Trophoblast cell (in vitro differentiated cells and primary cell): Measurements from ENCODE around the gene SEPHS2.

Source experiments
- DNase-seq, 2 donors: peaks; one replicate each; pipeline ENCODE4 v3.0.0-alpha.2; 2016
- H2AFZ ChIP-seq: 2 replicates; pipeline ENCODE4 v1.6.1; 2013; ENCODE audit warnings: low read length, moderate library complexity, mild to moderate bottlenecking; ENCODE audit not compliant: insufficient read depth, poor library complexity
- H2AK5ac ChIP-seq: 2 replicates; pipeline ENCODE4 v1.6.1; 2013; ENCODE audit warnings: mild to moderate bottlenecking, low read length
- H2BK120ac ChIP-seq: 2 replicates; pipeline ENCODE4 v1.6.1; 2013; ENCODE audit warnings: low read length, mild to moderate bottlenecking, moderate library complexity; ENCODE audit not compliant: insufficient read depth, poor library complexity
- H2BK12ac ChIP-seq: 2 replicates; pipeline ENCODE4 v1.6.1; 2013; ENCODE audit warnings: mild to moderate bottlenecking, low read length, moderate library complexity
- H2BK5ac ChIP-seq: 2 replicates; pipeline ENCODE4 v1.6.1; 2013; ENCODE audit warnings: low read length, low read depth, moderate library complexity, mild to moderate bottlenecking; ENCODE audit not compliant: poor library complexity
- H3K14ac ChIP-seq: 2 replicates; pipeline ENCODE4 v1.6.1; 2013; ENCODE audit warnings: mild to moderate bottlenecking, low read length
- H3K18ac ChIP-seq: 2 replicates; pipeline ENCODE4 v1.6.1; 2013; ENCODE audit warnings: mild to moderate bottlenecking, low read length
- H3K23ac ChIP-seq: 2 replicates; pipeline ENCODE4 v1.6.1; 2013; ENCODE audit warnings: low read length
- H3K27ac ChIP-seq: 2 replicates; pipeline ENCODE4 v1.5.1; 2013; ENCODE audit warnings: low read depth, mild to moderate bottlenecking, inconsistent platforms, low read length, moderate library complexity
- H3K27me3 ChIP-seq: 2 replicates; pipeline ENCODE4 v1.6.1; 2013; ENCODE audit warnings: inconsistent platforms, mild to moderate bottlenecking, low read length, moderate library complexity; ENCODE audit not compliant: insufficient read depth
- H3K36me3 ChIP-seq, 2 experiments: 1 replicate in 1 of 2; 2 replicates in 1 of 2; pipeline ENCODE4 v1.6.1; 2013; ENCODE audit warnings: low read length in 2 of 2, mild to moderate bottlenecking in 2 of 2, moderate library complexity in 1 of 2; ENCODE audit not compliant: insufficient read depth in 2 of 2, control insufficient read depth in 1 of 2
- H3K4ac ChIP-seq: 2 replicates; pipeline ENCODE4 v1.6.1; 2013; ENCODE audit warnings: low read depth, mild to moderate bottlenecking, low read length, moderate library complexity
- H3K4me1 ChIP-seq, 2 experiments: 1 replicate in 1 of 2; 2 replicates in 1 of 2; pipeline ENCODE4 v1.6.1; 2013; ENCODE audit warnings: low read length in 2 of 2, mild to moderate bottlenecking in 2 of 2, moderate library complexity in 1 of 2; ENCODE audit not compliant: insufficient read depth in 2 of 2, control insufficient read depth in 1 of 2
- H3K4me2 ChIP-seq: 2 replicates; pipeline ENCODE4 v1.6.1; 2013; ENCODE audit warnings: inconsistent platforms, mild to moderate bottlenecking, low read length, moderate library complexity
- H3K4me3 ChIP-seq: 2 replicates; pipeline ENCODE4 v1.5.1; 2013; ENCODE audit warnings: mild to moderate bottlenecking, low read depth, low read length, inconsistent platforms
- H3K79me1 ChIP-seq: one replicate; pipeline ENCODE4 v1.6.1; 2013; ENCODE audit warnings: low read length
- H3K79me2 ChIP-seq: 2 replicates; pipeline ENCODE4 v1.6.1; 2013; ENCODE audit warnings: low read length, mild to moderate bottlenecking; ENCODE audit not compliant: control insufficient read depth, insufficient read depth, poor library complexity
- H3K9ac ChIP-seq: 2 replicates; pipeline ENCODE4 v1.6.1; 2013; ENCODE audit warnings: mild to moderate bottlenecking, low read length
- H3K9me3 ChIP-seq: 2 replicates; pipeline ENCODE4 v1.6.1; 2013; ENCODE audit warnings: low read depth, mild to moderate bottlenecking, control low read depth, inconsistent platforms, low read length; ENCODE audit not compliant: insufficient read depth
- H4K12ac ChIP-seq: 2 replicates; pipeline ENCODE4 v1.6.1; 2013; ENCODE audit warnings: low read depth, mild to moderate bottlenecking, low read length, moderate library complexity
- H4K8ac ChIP-seq: 2 replicates; pipeline ENCODE4 v1.6.1; 2013; ENCODE audit warnings: low read depth, mild to moderate bottlenecking, low read length, moderate library complexity
- H4K91ac ChIP-seq: one replicate; pipeline ENCODE4 v1.6.1; 2013; ENCODE audit warnings: low read depth, mild to moderate bottlenecking, low read length, moderate library complexity
- WGBS: extraction: QIAGEN DNeasy Blood & Tissue Kit; methylation state at CpG from one replicate; pipeline ENCODE4 v1.1.7; 2013; ENCODE audit warnings: missing lambda C conversion rate; ENCODE audit not compliant: insufficient read length, insufficient coverage; ENCODE audit errors: extremely low coverage; 5-methylcytosine and 5-hydroxymethylcytosine counted together

The SEPHS2 gene

DNA sequence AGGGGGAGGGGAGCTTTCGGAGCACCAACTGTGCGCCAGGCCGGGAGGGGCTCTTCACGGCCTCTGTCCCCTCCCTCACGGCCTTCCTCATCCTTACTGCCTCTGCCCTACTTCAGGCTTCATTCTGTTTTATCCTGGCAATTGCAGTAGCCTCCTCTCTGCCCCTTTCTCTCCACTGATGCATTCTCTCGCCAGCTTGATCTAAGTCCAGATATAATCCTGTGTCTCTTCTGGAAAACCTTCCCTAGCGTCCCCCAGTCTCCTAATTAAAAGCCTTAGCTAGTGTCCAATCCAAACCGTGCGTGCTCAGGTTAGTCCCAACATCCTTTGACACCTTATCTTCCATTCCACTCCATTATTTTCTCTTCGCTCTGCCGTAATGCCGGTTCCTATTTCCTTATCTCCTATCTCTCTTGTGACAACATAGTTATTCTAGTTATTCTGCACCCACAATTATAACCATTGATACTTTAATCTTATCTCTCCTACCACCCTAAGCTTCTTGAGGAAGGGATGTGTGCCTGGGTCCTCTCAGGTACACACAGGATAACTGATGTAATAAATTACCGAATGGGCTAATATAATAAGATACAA lies 49.6 kb downstream of the SEPHS2 start:
- peak overlapping the region; percentile 97 for H4K12ac ChIP-seq
- peak overlapping the region; percentile 43 for H3K14ac ChIP-seq
- peak overlapping the region; percentile 19 for H2BK120ac ChIP-seq
- H2AFZ ChIP-seq = peak overlapping the region; percentile 19
- peak overlapping the region; percentile 71 for H3K9ac ChIP-seq
- H3K4me1 ChIP-seq = peaks cover 14 to 18% of the 10 kb centered on the region in 2 experiments
- H2BK12ac ChIP-seq = no peak overlapping the region
- no CpG with 5 or more reads among the region's 13 CpGs for WGBS
- no peaks in the 10 kb centered on the region for H3K27me3 ChIP-seq
- peak overlapping the region; percentile 92 for H3K4me3 ChIP-seq
- H4K8ac ChIP-seq = peak overlapping the region; percentile 79
- H4K91ac ChIP-seq = peak overlapping the region; percentile 96
- H3K23ac ChIP-seq = no peak overlapping the region
- H3K79me1 ChIP-seq = peaks cover 32% of the 10 kb centered on the region
- no peaks in the 10 kb centered on the region for H3K9me3 ChIP-seq
- H3K4me2 ChIP-seq = peak overlapping the region; percentile 80
- peaks cover 19 to 20% of the 10 kb centered on the region in 2 experiments for H3K36me3 ChIP-seq
- H2AK5ac ChIP-seq = peak overlapping the region; percentile 89
- H3K27ac ChIP-seq = peak overlapping the region; percentile 97
- no peak overlapping the region for H2BK5ac ChIP-seq
- peaks cover 19% of the 10 kb centered on the region for H3K79me2 ChIP-seq
- H3K18ac ChIP-seq = peak overlapping the region; percentile 57
- no peak for DNase-seq
- H3K4ac ChIP-seq = peak overlapping the region; percentile 56

DNA sequence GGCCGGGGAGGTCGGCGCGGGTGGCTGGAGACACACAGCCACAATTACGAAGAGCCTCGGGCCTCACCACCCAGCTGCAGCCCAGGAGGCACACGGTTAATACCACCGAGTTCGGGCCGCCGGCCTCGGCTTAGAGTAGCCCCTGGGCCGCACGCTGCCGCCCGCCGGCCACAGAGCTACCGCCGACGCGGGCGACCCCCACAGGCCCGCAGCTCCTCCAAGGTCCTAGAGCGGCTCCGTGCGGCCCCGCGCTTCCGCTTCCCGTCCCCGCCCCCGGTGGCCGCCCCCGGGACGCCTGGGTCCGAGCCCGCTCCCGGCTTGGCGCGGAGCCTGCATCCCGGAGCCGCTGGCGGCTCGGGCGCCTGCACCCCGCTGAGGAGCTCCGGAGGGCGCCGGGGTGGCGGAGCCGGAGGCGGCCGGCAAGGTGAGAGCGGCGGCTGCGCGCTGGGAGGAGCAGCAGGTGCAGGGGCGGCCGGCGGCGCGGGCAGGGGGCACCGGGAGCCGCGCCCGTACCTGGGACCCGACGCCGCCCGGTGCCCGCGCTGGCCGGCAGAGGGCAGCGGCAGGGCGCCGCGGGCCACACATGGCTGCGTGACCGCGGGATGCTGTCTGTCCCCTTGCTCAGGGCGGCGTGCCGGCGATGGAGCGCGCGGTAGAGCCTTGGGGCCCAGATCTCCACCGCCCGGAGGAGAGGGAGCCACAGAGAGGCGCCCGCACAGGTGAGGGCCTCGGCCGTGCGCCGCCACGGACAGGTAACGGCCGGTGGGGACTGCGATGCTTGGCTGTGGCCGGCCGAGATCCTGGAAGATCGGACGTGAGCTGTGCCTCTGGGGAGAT lies 50.3 kb downstream of the SEPHS2 start, which contains the start of gene ZNF48:
Gene ZNF48, plus strand, starts transcription at position 266 of the 837 bp plus-strand sequence. Its CDS starts 375 bp downstream, at position 641.
- no CpG with 5 or more reads among the region's 103 CpGs for WGBS
- H3K27ac ChIP-seq = peak within 1 kb of the TSS; percentile 97
- peaks cover 14 to 18% of the 10 kb centered on the region in 2 experiments for H3K4me1 ChIP-seq
- peak within 1 kb of the TSS; percentile 96 for H3K14ac ChIP-seq
- peak within 1 kb of the TSS; percentile 92 for H3K4me3 ChIP-seq
- peak within 1 kb of the TSS; percentile 85 for H3K4ac ChIP-seq
- peak within 1 kb of the TSS; percentile 93 for H3K9ac ChIP-seq
- peak within 1 kb of the TSS; percentile 93 for H2BK5ac ChIP-seq
- H2AFZ ChIP-seq = peak within 1 kb of the TSS; percentile 61
- peak within 1 kb of the TSS; percentile 97 for H4K8ac ChIP-seq
- H3K36me3 ChIP-seq = peaks cover 19 to 20% of the 10 kb centered on the region in 2 experiments
- peak within 1 kb of the TSS; percentile 97 for H4K12ac ChIP-seq
- DNase-seq = peak; percentile 60 to 70
- H3K9me3 ChIP-seq = no peaks in the 10 kb centered on the region
- H3K4me2 ChIP-seq = peak within 1 kb of the TSS; percentile 80
- peak within 1 kb of the TSS; percentile 89 for H2AK5ac ChIP-seq
- H3K79me1 ChIP-seq = peaks cover 26% of the 10 kb centered on the region
- peak within 1 kb of the TSS; percentile 89 for H2BK120ac ChIP-seq
- peak within 1 kb of the TSS; percentile 98 for H3K18ac ChIP-seq
- no peak within 1 kb of the TSS for H3K23ac ChIP-seq
- peaks cover 17% of the 10 kb centered on the region for H3K79me2 ChIP-seq
- peak within 1 kb of the TSS; percentile 32 for H2BK12ac ChIP-seq
- peak within 1 kb of the TSS; percentile 96 for H4K91ac ChIP-seq
- no peaks in the 10 kb centered on the region for H3K27me3 ChIP-seq

DNA sequence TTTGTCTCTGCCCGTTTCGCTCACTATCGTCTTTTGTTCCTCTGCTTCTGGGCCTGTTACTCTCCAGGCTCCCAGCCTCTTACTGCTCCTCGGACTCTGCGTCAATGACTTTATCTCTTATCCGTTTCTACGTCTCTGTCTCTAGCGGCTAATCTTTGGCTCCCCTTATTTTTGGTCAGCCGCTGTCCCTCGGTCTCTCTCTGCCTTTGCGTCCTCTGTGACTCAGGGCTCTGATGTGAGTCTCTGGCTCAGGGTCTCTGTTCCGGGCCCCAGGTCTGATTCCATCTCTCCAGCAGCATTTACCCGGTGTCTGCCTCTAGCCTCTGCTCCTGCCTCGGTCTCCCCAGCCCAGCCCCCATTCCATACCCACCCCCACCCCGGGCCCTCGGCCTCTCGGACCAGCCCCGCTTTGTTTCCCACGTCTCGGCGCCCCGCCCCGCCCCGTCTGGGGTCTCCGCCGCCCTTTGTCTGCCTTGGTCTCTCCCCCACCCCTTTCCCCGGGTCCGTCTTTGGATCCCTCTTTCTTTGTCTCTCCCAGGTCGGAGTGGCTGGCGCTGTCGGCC lies 51.0 kb downstream of the SEPHS2 start:
- H3K14ac ChIP-seq = peak overlapping the region; percentile 96
- no peak overlapping the region for H3K23ac ChIP-seq
- H2BK120ac ChIP-seq = peak overlapping the region; percentile 89
- peaks cover 12 to 16% of the 10 kb centered on the region in 2 experiments for H3K4me1 ChIP-seq
- H2AK5ac ChIP-seq = peak overlapping the region; percentile 72
- peaks cover 17% of the 10 kb centered on the region for H3K79me2 ChIP-seq
- H3K27ac ChIP-seq = peak overlapping the region; percentile 97
- peak overlapping the region; percentile 93 for H3K9ac ChIP-seq
- H3K4me3 ChIP-seq = peak overlapping the region; percentile 92
- peak overlapping the region; percentile 93 for H2BK5ac ChIP-seq
- peak overlapping the region; percentile 85 for H3K4ac ChIP-seq
- peak overlapping the region; percentile 97 for H4K12ac ChIP-seq
- H3K9me3 ChIP-seq = no peaks in the 10 kb centered on the region
- no peak for DNase-seq
- peaks cover 19 to 20% of the 10 kb centered on the region in 2 experiments for H3K36me3 ChIP-seq
- H4K8ac ChIP-seq = peak overlapping the region; percentile 97
- H3K79me1 ChIP-seq = peaks cover 20% of the 10 kb centered on the region
- H3K4me2 ChIP-seq = peak overlapping the region; percentile 80
- H3K27me3 ChIP-seq = no peaks in the 10 kb centered on the region
- no CpG with 5 or more reads among the region's 31 CpGs for WGBS
- peak overlapping the region; percentile 61 for H2AFZ ChIP-seq
- H4K91ac ChIP-seq = peak overlapping the region; percentile 96
- H2BK12ac ChIP-seq = peak overlapping the region; percentile 32
- H3K18ac ChIP-seq = peak overlapping the region; percentile 98
